Measurements from ENCODE around the gene MYO9A. TPM values are rescaled to one million over a fixed set of nuclear protein-coding genes. Genes with fewer than 3 reads are reported as not detected.
"Not testable (repeated sequence)": the region's sequence is repeated elsewhere in the genome, so short reads cannot be mapped to it uniquely, and the experiment has no call there.

The MYO9A gene
- total RNA-seq, 4 donors from 2014 or later, result 50.8 to 68.3 (median 59.5) TPM

DNA sequence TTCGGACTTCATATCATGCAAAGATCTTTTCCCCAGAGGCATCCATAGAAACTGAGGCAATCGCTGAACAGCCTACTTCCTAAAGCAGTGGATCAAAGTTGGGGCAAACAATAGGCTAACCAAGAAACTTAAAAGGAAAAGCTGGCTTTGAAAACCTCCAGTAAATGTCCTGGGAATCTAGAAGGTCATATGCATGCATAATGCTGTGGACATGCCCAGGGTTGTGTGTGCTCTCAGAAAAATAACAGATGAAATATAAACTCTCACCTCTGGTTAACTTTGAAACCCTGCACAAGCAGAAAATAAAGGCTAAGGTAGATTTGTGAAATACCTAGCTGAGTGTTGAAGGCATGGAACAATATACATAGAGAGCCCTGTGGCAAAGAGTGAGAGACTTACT, 96.3 kb downstream of the MYO9A start:
- TF ChIP-seq, protein P1, sequence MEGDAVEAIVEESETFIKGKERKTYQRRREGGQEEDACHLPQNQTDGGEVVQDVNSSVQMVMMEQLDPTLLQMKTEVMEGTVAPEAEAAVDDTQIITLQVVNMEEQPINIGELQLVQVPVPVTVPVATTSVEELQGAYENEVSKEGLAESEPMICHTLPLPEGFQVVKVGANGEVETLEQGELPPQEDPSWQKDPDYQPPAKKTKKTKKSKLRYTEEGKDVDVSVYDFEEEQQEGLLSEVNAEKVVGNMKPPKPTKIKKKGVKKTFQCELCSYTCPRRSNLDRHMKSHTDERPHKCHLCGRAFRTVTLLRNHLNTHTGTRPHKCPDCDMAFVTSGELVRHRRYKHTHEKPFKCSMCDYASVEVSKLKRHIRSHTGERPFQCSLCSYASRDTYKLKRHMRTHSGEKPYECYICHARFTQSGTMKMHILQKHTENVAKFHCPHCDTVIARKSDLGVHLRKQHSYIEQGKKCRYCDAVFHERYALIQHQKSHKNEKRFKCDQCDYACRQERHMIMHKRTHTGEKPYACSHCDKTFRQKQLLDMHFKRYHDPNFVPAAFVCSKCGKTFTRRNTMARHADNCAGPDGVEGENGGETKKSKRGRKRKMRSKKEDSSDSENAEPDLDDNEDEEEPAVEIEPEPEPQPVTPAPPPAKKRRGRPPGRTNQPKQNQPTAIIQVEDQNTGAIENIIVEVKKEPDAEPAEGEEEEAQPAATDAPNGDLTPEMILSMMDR (IDR thresholded peaks at IDR 0.05), result no peak
- no peak for TF ChIP-seq POLR2A (IDR thresholded peaks at IDR 0.05)
- intact Hi-C loops (cut with DNase I; ENCODE audit: low total_unique reads), result no loop called here
- DNase-seq (ENCODE audit: low spot score in 2 of 2), result no peak
- 79 to 83% methylated on average over 2 of the region's 2 CpGs for WGBS, 2 donors
- no peak overlapping the region for H3K4me3 ChIP-seq (ENCODE audit: low read depth, poor library complexity, severe bottlenecking)

DNA sequence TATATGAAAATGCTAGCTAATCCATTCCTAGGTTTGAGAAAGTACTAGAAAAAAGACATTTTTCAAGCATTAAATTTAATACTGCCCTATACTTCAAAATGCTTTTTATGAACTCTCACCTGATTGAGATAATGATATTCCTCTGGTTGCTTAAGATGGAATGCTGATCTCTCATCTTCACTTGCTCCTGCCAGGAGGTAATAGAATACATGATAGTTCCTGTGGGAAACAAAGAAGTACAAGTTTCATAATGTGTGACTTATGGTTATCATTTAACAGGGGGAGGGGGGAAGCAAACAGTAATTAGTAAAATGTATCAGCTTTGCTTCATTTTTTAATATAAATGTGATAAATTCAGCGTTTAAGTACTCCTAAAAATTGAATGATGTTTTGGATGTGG, 97.2 kb downstream of the MYO9A start:
- TF ChIP-seq, protein P1 (IDR thresholded peaks at IDR 0.05), result no peak
- no peak for TF ChIP-seq POLR2A (IDR thresholded peaks at IDR 0.05)
- no peak for DNase-seq (ENCODE audit: low spot score in 2 of 2)
- no peak overlapping the region for H3K4me3 ChIP-seq (ENCODE audit: low read depth, poor library complexity, severe bottlenecking)
- 86 to 98% methylated on average over 1 of the region's 1 CpG for WGBS, 2 donors
- intact Hi-C loops (cut with DNase I; ENCODE audit: low total_unique reads), result no loop called here

DNA sequence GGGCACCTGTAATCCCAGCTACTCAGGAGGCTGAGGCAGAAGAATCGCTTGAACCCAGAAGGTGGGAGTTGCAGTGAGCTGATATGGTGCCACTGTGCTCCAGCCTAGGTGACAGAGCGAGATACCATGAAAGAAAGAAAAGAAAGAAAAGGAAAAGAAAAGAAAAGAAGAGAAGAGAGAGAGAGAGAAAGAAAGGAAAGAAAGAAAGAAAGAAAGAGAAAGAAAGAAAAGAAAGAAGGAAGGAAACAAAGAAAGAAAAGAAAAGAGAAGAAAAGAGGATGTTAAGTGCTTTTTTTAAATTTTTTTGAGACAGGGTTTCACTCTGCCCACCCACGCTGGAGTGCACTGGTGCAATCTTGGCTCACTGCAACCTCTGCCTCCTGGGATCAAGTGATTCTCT, 103.4 kb downstream of the MYO9A start:
- DNase-seq (ENCODE audit: low spot score in 2 of 2); H3K4me3 ChIP-seq (ENCODE audit: low read depth, poor library complexity, severe bottlenecking); intact Hi-C loops (cut with DNase I; ENCODE audit: low total_unique reads): not testable (repeated sequence)
- WGBS, 2 donors, result 82 to 88% methylated on average over 3 of the region's 3 CpGs

DNA sequence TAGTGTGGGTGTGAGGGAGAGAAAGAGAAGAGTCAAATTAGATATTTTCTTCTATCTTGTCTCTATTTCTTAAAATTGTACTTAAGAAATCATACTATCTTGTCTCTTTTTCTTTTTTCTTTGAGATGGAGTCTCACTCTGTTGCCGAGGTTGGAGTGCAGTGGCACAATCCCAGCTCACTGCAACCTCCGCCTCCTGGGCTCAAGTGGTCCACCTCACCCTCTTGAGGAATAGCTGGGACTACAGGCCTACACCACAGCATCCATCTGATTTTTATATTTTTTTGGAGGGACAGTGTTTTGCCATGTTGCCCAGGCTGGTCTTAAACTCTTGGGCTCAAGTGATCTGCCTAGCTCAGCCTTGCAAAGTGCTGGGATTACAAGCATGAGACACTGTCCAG, 104.2 kb downstream of the MYO9A start:
- H3K4me3 ChIP-seq (ENCODE audit: low read depth, poor library complexity, severe bottlenecking), result no peak overlapping the region
- no peak for DNase-seq (ENCODE audit: low spot score in 2 of 2)
- TF ChIP-seq, protein P1 (IDR thresholded peaks at IDR 0.05), result no peak
- no peak for TF ChIP-seq POLR2A (IDR thresholded peaks at IDR 0.05)
- WGBS, 2 donors, result 89 to 97% methylated on average over 2 of the region's 2 CpGs
- intact Hi-C loops (cut with DNase I; ENCODE audit: low total_unique reads), result no loop called here

DNA sequence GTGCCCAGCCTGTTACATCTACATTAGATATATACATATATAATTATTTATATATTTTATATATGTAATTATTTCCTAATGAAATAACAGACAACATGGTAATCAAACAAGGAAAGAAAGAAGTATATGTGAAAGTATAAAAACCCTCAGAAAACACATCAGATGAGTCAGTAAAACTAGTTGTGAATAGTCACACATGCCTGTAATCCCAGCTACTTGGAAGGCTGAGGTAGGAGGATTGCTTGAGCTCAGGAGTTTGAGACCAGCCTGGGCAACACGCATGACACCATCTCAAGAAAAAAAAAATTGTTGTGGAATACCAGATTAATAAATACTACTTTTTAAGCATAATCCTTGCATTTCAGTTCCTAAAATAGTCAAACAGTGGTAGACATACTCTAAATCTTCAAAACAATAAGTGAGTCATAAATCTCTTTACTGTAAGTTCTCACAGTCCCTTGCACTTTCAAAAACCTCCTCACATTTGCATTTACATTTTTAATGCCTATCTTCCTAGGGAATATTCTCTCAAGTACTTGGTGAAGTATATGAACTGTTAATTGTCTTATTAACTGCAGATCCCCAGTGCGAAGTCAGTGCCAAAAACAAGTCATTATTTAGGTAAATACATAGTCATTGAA, 106.5 kb downstream of the MYO9A start:
- no peak overlapping the region for H3K4me3 ChIP-seq (ENCODE audit: low read depth, poor library complexity, severe bottlenecking)
- TF ChIP-seq POLR2A (IDR thresholded peaks at IDR 0.05), result no peak
- TF ChIP-seq, protein P1 (IDR thresholded peaks at IDR 0.05), result no peak
- DNase-seq (ENCODE audit: low spot score in 2 of 2), result no peak
- 92 to 97% methylated on average over 2 of the region's 2 CpGs for WGBS, 2 donors
- intact Hi-C loops (cut with DNase I; ENCODE audit: low total_unique reads), result no loop called here

DNA sequence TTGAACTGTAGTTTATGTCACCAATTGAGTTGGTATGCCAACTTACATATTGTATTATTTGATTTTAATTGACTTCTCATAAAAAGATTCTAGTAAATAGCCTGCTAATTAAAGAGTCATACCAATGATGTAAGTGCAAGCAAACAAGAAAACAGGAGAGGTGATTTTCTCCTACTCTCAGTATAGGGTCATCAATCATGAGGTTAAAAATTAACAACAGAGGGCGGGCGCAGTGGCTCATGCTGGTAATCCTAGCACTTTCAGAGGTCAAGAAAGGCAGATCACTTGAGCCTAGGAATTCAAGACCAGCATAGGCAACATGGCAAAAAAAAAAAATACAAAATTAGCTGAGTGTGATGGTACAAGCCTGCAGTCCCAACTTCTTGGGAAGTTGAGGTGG, 108.7 kb downstream of the MYO9A start:
- H3K4me3 ChIP-seq (ENCODE audit: low read depth, poor library complexity, severe bottlenecking), result no peak overlapping the region
- no peak for TF ChIP-seq POLR2A (IDR thresholded peaks at IDR 0.05)
- TF ChIP-seq, protein P1 (IDR thresholded peaks at IDR 0.05), result no peak
- intact Hi-C loops (cut with DNase I; ENCODE audit: low total_unique reads), result no loop called here
- DNase-seq (ENCODE audit: low spot score in 2 of 2), result no peak
- 93 to 100% methylated on average over 2 of the region's 2 CpGs for WGBS, 2 donors
